Left lobe of liver (tissue), 2 donors: ENCODE results near the gene SLC26A4. TPM values are rescaled to one million over a fixed set of nuclear protein-coding genes. Genes with fewer than 3 reads are reported as not detected.

Source experiments
- ATAC-seq: fragments of 200-7000 bp; cut with Tn5 transposase; one replicate; pipeline ENCODE4 v1.9.1; 2020; ENCODE audit warnings: mild to moderate bottlenecking, moderate library complexity
- DNase-seq: peaks from one replicate; pipeline ENCODE4 v3.0.0-alpha.2; 2020; ENCODE audit warnings: low spot score
- total RNA-seq: library from RNA; stranded (reverse); gene quantifications from one replicate; pipeline ENCODE4 v1.2.1, GENCODE V29; 2021
- donor health status: DM: no; HTN: no; CAD: no; lungs with moderate emphysema.
- donor health status: DM: no; HTN: yes; CAD: no.

Gene SLC26A4
- total RNA-seq, 1 donor from 2014 or later = not detected

- DNase-seq (no peak), ATAC-seq (no peak)
Observed at GRCh38 chr7:107658467-107658866, 2.2 kb upstream of the SLC26A4 start.

GRCh38 chr7:107659666-107660065 is 962 bp upstream of the SLC26A4 start:
- DNase-seq (no peak), ATAC-seq (no peak)

GRCh38 chr7:107661081-107661864 is 645 bp downstream of the SLC26A4 start:
- DNase-seq (peak; percentile 57), ATAC-seq (peak; percentile 95)

GRCh38 chr7:107661865-107662379 is 1.3 kb downstream of the SLC26A4 start:
- no peak for ATAC-seq
- no peak for DNase-seq

- ATAC-seq = no peak
- DNase-seq = no peak
Observed at GRCh38 chr7:107663196-107663595, 2.6 kb downstream of the SLC26A4 start.

GRCh38 chr7:107666790-107667189 is 6.2 kb downstream of the SLC26A4 start:
- no peak for ATAC-seq
- no peak for DNase-seq

GRCh38 chr7:107667341-107667740 is 6.7 kb downstream of the SLC26A4 start:
- DNase-seq (no peak), ATAC-seq (no peak)

GRCh38 chr7:107668296-107668695 is 7.7 kb downstream of the SLC26A4 start:
- no peak for ATAC-seq
- DNase-seq = no peak

GRCh38 chr7:107672183-107672582 is 11.6 kb downstream of the SLC26A4 start:
- ATAC-seq (no peak), DNase-seq (no peak)

- ATAC-seq = no peak
- no peak for DNase-seq
Observed at GRCh38 chr7:107676249-107676648, 15.6 kb downstream of the SLC26A4 start.

GRCh38 chr7:107678110-107678753 is 17.6 kb downstream of the SLC26A4 start:
- ATAC-seq = no peak
- no peak for DNase-seq

- ATAC-seq (no peak), DNase-seq (no peak)
Observed at GRCh38 chr7:107680478-107680877, 19.9 kb downstream of the SLC26A4 start.

GRCh38 chr7:107682886-107683285 is 22.3 kb downstream of the SLC26A4 start:
- ATAC-seq (no peak), DNase-seq (no peak)

GRCh38 chr7:107684287-107684686 is 23.7 kb downstream of the SLC26A4 start:
- DNase-seq (no peak), ATAC-seq (no peak)

- ATAC-seq = no peak
Observed at GRCh38 chr7:107684947-107685463, 24.4 kb downstream of the SLC26A4 start.

GRCh38 chr7:107686816-107687387 is 26.3 kb downstream of the SLC26A4 start:
- ATAC-seq = no peak
- no peak for DNase-seq

More at GRCh38 chr7:107684947-107685463, 24.4 kb downstream of the SLC26A4 start:
- DNase-seq = no peak

- no peak for ATAC-seq
Observed at GRCh38 chr7:107687656-107688055, 27.0 kb downstream of the SLC26A4 start.

GRCh38 chr7:107689553-107689952 is 28.9 kb downstream of the SLC26A4 start:
- DNase-seq (no peak), ATAC-seq (no peak)

More at GRCh38 chr7:107687656-107688055, 27.0 kb downstream of the SLC26A4 start:
- DNase-seq = no peak

- no peak for ATAC-seq
- no peak for DNase-seq
Observed at GRCh38 chr7:107690084-107690483, 29.5 kb downstream of the SLC26A4 start.

- DNase-seq = no peak
- ATAC-seq = no peak
Observed at GRCh38 chr7:107690611-107691010, 30.0 kb downstream of the SLC26A4 start.

GRCh38 chr7:107691716-107692115 is 31.1 kb downstream of the SLC26A4 start:
- no peak for ATAC-seq
- DNase-seq = no peak

GRCh38 chr7:107692501-107692900 is 31.9 kb downstream of the SLC26A4 start:
- no peak for DNase-seq
- no peak for ATAC-seq
